ENCODE data around the gene DSG2.
A peak's percentile ranks its signal among the peaks of the same experiment; 100 is the strongest.

DSG2 gene

DNA sequence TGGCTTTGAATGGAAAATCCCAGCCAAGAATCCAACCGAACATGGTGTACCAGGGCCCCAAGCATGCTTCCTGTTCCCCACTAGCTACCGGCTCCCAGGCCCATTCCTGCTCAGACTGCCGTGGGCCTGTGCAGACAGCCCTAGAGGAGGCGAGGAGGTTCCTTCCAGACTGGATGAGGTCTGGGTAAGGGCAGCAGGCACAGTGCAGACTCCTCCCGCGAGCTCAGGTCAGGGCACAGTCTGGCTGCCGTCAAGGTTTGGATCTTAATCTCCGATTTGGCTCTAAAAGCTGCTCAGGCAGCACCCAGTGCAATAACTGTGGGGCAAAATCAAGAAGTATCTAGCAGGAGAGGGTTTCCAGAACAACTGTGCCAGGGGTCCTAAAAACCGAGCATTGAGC is 74.4 kb downstream of the DSG2 start:
- no peaks in the 10 kb centered on the region for H3K79me1 ChIP-seq (ENCODE audit: low read depth, low read length)
- peak overlapping the region; percentile 11 for H4K91ac ChIP-seq (ENCODE audit: low read depth, low read length, poor library complexity)
- no peak overlapping the region for H3K27ac ChIP-seq (replicated peaks; ENCODE audit: low read length)
- H2AK5ac ChIP-seq (ENCODE audit: low read depth, low read length), result no peak overlapping the region
- H3K9ac ChIP-seq (ENCODE audit: low read depth, low read length, poor library complexity), result no peak overlapping the region
- no peak overlapping the region for H2BK15ac ChIP-seq (ENCODE audit: low read length)
- H3K4me3 ChIP-seq (ENCODE audit: low read length in 2 of 2), result no peak overlapping the region
- H3K36me3 ChIP-seq (replicated peaks in 1 of 2; ENCODE audit: control insufficient read depth in 2 of 2, insufficient read depth in 2 of 2, low read length in 2 of 2), result no peaks in the 10 kb centered on the region
- DNase-seq (ENCODE audit: low spot score), result no peak
- no peak overlapping the region for H2BK12ac ChIP-seq (ENCODE audit: low read length)
- no CpG with 5 or more reads among the region's 9 CpGs for WGBS, 2 donors (ENCODE audit: extremely low coverage in 2 of 2, insufficient read length in 2 of 2, insufficient replicate concordance in 1 of 2)
- no peak overlapping the region for H3K18ac ChIP-seq (ENCODE audit: low read length)
- H3K9me3 ChIP-seq (replicated peaks in 1 of 2; ENCODE audit: control insufficient read depth in 2 of 2, insufficient read depth in 1 of 2, low read depth in 1 of 2, low read length in 2 of 2), result no peaks in the 10 kb centered on the region
- no peak overlapping the region for H3K14ac ChIP-seq (ENCODE audit: low read length)
- H2AFZ ChIP-seq (ENCODE audit: low read length), result peak overlapping the region; percentile 76
- no peak overlapping the region for H3K4ac ChIP-seq (ENCODE audit: low read length)
- no peak overlapping the region for H3K4me2 ChIP-seq (ENCODE audit: insufficient read depth, low read length, poor library complexity, severe bottlenecking)
- H4K8ac ChIP-seq (ENCODE audit: low read depth, low read length), result no peak overlapping the region
- H2BK120ac ChIP-seq (ENCODE audit: low read depth, low read length), result no peak overlapping the region
- peaks cover 0 to 6% of the 10 kb centered on the region in 2 donors for H3K4me1 ChIP-seq (ENCODE audit: control insufficient read depth in 2 of 2, insufficient read depth in 1 of 2, low read depth in 1 of 2, low read length in 2 of 2)
- H2BK5ac ChIP-seq (ENCODE audit: low read length), result no peak overlapping the region
- no peak overlapping the region for H3K23ac ChIP-seq (ENCODE audit: low read depth, low read length, poor library complexity)
- peaks cover 0 to 2% (median 0%) of the 10 kb centered on the region in 3 experiments for H3K27me3 ChIP-seq (ENCODE audit: control insufficient read depth in 3 of 3, insufficient read depth in 3 of 3, low read depth in 1 of 3, low read length in 3 of 3)

- Histone ChIP-seq H2BK120ac (ENCODE audit: low read depth, low read length) (no peak overlapping the region), H3K27me3 (ENCODE audit: control insufficient read depth in 3 of 3, insufficient read depth in 3 of 3, low read depth in 1 of 3, low read length in 3 of 3) (peaks cover 0 to 2% (median 0%) of the 10 kb centered on the region in 3 experiments), H2AK5ac (ENCODE audit: low read depth, low read length) (no peak overlapping the region), H3K4me1 (ENCODE audit: control insufficient read depth in 2 of 2, insufficient read depth in 1 of 2, low read depth in 1 of 2, low read length in 2 of 2) (peaks cover 0 to 6% of the 10 kb centered on the region in 2 donors), H3K79me1 (ENCODE audit: low read depth, low read length) (no peaks in the 10 kb centered on the region), H2BK12ac (ENCODE audit: low read length) (no peak overlapping the region), H3K9me3 (replicated peaks in 1 of 2; ENCODE audit: control insufficient read depth in 2 of 2, insufficient read depth in 1 of 2, low read depth in 1 of 2, low read length in 2 of 2) (no peaks in the 10 kb centered on the region), H3K36me3 (replicated peaks in 1 of 2; ENCODE audit: control insufficient read depth in 2 of 2, insufficient read depth in 2 of 2, low read length in 2 of 2) (no peaks in the 10 kb centered on the region), H3K9ac (ENCODE audit: low read depth, low read length, poor library complexity) (no peak overlapping the region), H3K18ac (ENCODE audit: low read length) (no peak overlapping the region), H2BK5ac (ENCODE audit: low read length) (no peak overlapping the region), H4K91ac (ENCODE audit: low read depth, low read length, poor library complexity) (no peak overlapping the region), H3K4me3 (ENCODE audit: low read length in 2 of 2) (no peak overlapping the region), H3K14ac (ENCODE audit: low read length) (no peak overlapping the region), H2AFZ (ENCODE audit: low read length) (no peak overlapping the region), H4K8ac (ENCODE audit: low read depth, low read length) (no peak overlapping the region), H3K23ac (ENCODE audit: low read depth, low read length, poor library complexity) (no peak overlapping the region), H3K4me2 (ENCODE audit: insufficient read depth, low read length, poor library complexity, severe bottlenecking) (no peak overlapping the region), H3K27ac (replicated peaks; ENCODE audit: low read length) (no peak overlapping the region), H3K4ac (ENCODE audit: low read length) (no peak overlapping the region), H2BK15ac (ENCODE audit: low read length) (no peak overlapping the region)
- WGBS, 2 donors (ENCODE audit: extremely low coverage in 2 of 2, insufficient read length in 2 of 2, insufficient replicate concordance in 1 of 2), result no CpG with 5 or more reads among the region's 3 CpGs
- no peak for DNase-seq (ENCODE audit: low spot score)
Observed at GRCh38 chr18:31573051-31573450, 75.1 kb downstream of the DSG2 start.

DNA sequence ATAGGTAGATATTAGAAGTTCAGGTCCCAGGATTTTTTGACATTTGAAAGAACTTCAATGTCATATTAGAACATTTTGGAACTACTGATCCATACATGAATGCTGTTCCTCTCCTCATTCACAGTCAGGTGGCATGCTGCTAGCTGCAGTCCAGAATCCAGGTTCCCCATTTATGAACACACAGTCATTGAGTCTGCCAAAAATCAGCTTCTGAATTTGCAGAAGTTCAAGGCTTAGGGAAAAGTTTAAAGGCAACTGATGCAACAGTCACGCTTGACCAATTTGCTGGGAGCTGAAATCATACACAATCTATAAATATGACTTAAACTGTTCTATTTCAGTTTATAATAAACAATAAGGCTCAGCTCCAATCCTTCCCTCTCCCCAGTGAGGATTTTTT is 76.4 kb downstream of the DSG2 start:
- no peaks in the 10 kb centered on the region for H3K9me3 ChIP-seq (replicated peaks in 1 of 2; ENCODE audit: control insufficient read depth in 2 of 2, insufficient read depth in 1 of 2, low read depth in 1 of 2, low read length in 2 of 2)
- no peak overlapping the region for H3K4ac ChIP-seq (ENCODE audit: low read length)
- H4K8ac ChIP-seq (ENCODE audit: low read depth, low read length), result no peak overlapping the region
- no peak overlapping the region for H3K9ac ChIP-seq (ENCODE audit: low read depth, low read length, poor library complexity)
- no peak overlapping the region for H3K27ac ChIP-seq (replicated peaks; ENCODE audit: low read length)
- no peak overlapping the region for H3K14ac ChIP-seq (ENCODE audit: low read length)
- H2AFZ ChIP-seq (ENCODE audit: low read length), result no peak overlapping the region
- H2BK5ac ChIP-seq (ENCODE audit: low read length), result no peak overlapping the region
- H3K4me1 ChIP-seq (ENCODE audit: control insufficient read depth in 2 of 2, insufficient read depth in 1 of 2, low read depth in 1 of 2, low read length in 2 of 2), result peaks cover 0 to 6% of the 10 kb centered on the region in 2 donors
- H3K36me3 ChIP-seq (replicated peaks in 1 of 2; ENCODE audit: control insufficient read depth in 2 of 2, insufficient read depth in 2 of 2, low read length in 2 of 2), result no peaks in the 10 kb centered on the region
- H2AK5ac ChIP-seq (ENCODE audit: low read depth, low read length), result no peak overlapping the region
- H3K79me1 ChIP-seq (ENCODE audit: low read depth, low read length), result no peaks in the 10 kb centered on the region
- H3K18ac ChIP-seq (ENCODE audit: low read length), result no peak overlapping the region
- H3K27me3 ChIP-seq (ENCODE audit: control insufficient read depth in 3 of 3, insufficient read depth in 3 of 3, low read depth in 1 of 3, low read length in 3 of 3), result peaks cover 0 to 2% (median 0%) of the 10 kb centered on the region in 3 experiments
- WGBS, 2 donors (ENCODE audit: extremely low coverage in 2 of 2, insufficient read length in 2 of 2, insufficient replicate concordance in 1 of 2), result no CpG with 5 or more reads among the region's 1 CpG
- H2BK15ac ChIP-seq (ENCODE audit: low read length), result no peak overlapping the region
- no peak overlapping the region for H3K4me2 ChIP-seq (ENCODE audit: insufficient read depth, low read length, poor library complexity, severe bottlenecking)
- no peak overlapping the region for H2BK12ac ChIP-seq (ENCODE audit: low read length)
- no peak overlapping the region for H3K4me3 ChIP-seq (ENCODE audit: low read length in 2 of 2)
- no peak overlapping the region for H2BK120ac ChIP-seq (ENCODE audit: low read depth, low read length)
- DNase-seq (ENCODE audit: low spot score), result no peak
- H3K23ac ChIP-seq (ENCODE audit: low read depth, low read length, poor library complexity), result no peak overlapping the region
- H4K91ac ChIP-seq (ENCODE audit: low read depth, low read length, poor library complexity), result no peak overlapping the region

DNA sequence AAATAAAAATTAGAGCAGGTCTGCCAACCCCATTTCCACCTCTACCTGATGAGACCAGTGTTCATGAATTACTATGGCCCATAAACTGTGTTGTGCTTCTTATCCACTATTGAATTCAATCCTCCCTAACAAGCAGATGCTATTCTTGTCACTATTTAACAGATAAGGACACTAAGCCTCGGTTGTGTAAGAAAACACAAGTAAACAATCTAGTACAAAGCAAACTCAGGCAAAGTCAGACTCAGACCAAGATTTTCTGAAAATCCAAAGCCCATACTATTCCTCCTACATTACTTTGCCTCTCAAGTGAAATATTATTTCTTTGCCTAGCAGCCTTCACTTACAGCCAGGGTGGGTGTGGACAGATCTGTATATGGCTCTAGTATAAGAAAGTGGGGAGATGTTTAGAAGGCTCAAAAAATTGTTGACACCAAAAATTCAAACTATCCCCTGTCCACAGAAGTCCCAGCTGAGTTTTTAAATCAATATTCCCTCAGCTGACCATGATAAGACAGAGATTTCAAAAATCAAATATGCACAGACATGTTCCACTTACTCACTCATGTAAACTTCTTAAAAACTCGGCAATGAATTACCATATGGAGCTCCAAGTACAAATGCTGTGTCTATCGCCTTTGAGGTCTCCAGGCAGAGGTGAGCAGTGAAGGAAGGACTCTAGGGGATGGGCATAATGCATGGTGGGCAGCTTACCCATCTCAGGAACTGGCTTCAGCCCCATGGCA is 77.7 kb downstream of the DSG2 start:
- no peak overlapping the region for H3K4me3 ChIP-seq (ENCODE audit: low read length in 2 of 2)
- no peaks in the 10 kb centered on the region for H3K79me1 ChIP-seq (ENCODE audit: low read depth, low read length)

More for the DNA sequence above, 77.7 kb downstream of the DSG2 start:
- no peak overlapping the region for H3K14ac ChIP-seq (ENCODE audit: low read length)
- H4K91ac ChIP-seq (ENCODE audit: low read depth, low read length, poor library complexity), result no peak overlapping the region
- no peaks in the 10 kb centered on the region for H3K9me3 ChIP-seq (replicated peaks in 1 of 2; ENCODE audit: control insufficient read depth in 2 of 2, insufficient read depth in 1 of 2, low read depth in 1 of 2, low read length in 2 of 2)
- peaks cover 0 to 6% of the 10 kb centered on the region in 2 donors for H3K4me1 ChIP-seq (ENCODE audit: control insufficient read depth in 2 of 2, insufficient read depth in 1 of 2, low read depth in 1 of 2, low read length in 2 of 2)
- DNase-seq (ENCODE audit: low spot score), result no peak
- H3K4ac ChIP-seq (ENCODE audit: low read length), result no peak overlapping the region
- no peak overlapping the region for H2BK5ac ChIP-seq (ENCODE audit: low read length)
- H2AFZ ChIP-seq (ENCODE audit: low read length), result no peak overlapping the region
- no peak overlapping the region for H2BK12ac ChIP-seq (ENCODE audit: low read length)
- no peak overlapping the region for H3K27ac ChIP-seq (replicated peaks; ENCODE audit: low read length)
- no peaks in the 10 kb centered on the region for H3K36me3 ChIP-seq (replicated peaks in 1 of 2; ENCODE audit: control insufficient read depth in 2 of 2, insufficient read depth in 2 of 2, low read length in 2 of 2)
- H3K23ac ChIP-seq (ENCODE audit: low read depth, low read length, poor library complexity), result no peak overlapping the region
- no CpG with 5 or more reads among the region's 3 CpGs for WGBS, 2 donors (ENCODE audit: extremely low coverage in 2 of 2, insufficient read length in 2 of 2, insufficient replicate concordance in 1 of 2)
- H3K27me3 ChIP-seq (ENCODE audit: control insufficient read depth in 3 of 3, insufficient read depth in 3 of 3, low read depth in 1 of 3, low read length in 3 of 3), result peaks cover 0 to 2% (median 0%) of the 10 kb centered on the region in 3 experiments
- no peak overlapping the region for H3K9ac ChIP-seq (ENCODE audit: low read depth, low read length, poor library complexity)
- no peak overlapping the region for H2BK120ac ChIP-seq (ENCODE audit: low read depth, low read length)
- no peak overlapping the region for H3K4me2 ChIP-seq (ENCODE audit: insufficient read depth, low read length, poor library complexity, severe bottlenecking)
- no peak overlapping the region for H2BK15ac ChIP-seq (ENCODE audit: low read length)
- H3K18ac ChIP-seq (ENCODE audit: low read length), result no peak overlapping the region
- H4K8ac ChIP-seq (ENCODE audit: low read depth, low read length), result no peak overlapping the region
- no peak overlapping the region for H2AK5ac ChIP-seq (ENCODE audit: low read depth, low read length)

Data from neuronal stem cell (in vitro differentiated cells).